SIG-M5 treated with dmso at 0.1 percent for 504 hours (cell line): ENCODE data around the gene MYOZ2.
A peak's percentile ranks its signal among the peaks of the same experiment; 100 is the strongest.
"Not testable (repeated sequence)": the region's sequence is repeated elsewhere in the genome, so short reads cannot be mapped to it uniquely, and the experiment has no call there.

Experiments used
- DNase-seq: peaks from one replicate; lab custom pipeline; 2025; ENCODE audit not compliant: unreplicated experiment; lab: John Stamatoyannopoulos, UW

The MYOZ2 gene

DNA sequence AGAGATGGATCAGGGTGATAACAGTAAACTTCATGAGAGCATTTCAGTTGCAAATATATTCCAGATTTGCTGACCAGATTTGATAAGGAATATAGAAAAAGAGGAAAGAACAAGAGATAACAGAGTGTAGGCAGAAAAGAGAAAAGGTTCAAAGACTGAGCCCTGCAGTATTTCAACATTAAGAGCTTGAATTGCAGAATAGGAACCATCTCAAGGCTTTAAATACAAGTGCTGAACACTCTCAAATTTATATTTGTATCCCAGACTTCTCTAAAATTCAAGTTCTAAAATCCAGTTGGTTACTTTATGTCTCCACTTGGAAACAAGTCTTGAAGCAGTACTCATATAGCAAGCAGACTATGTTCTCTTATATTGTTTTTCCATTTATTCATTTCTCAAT lies 9.7 kb upstream of the MYOZ2 start:
- DNase-seq: no peak

DNA sequence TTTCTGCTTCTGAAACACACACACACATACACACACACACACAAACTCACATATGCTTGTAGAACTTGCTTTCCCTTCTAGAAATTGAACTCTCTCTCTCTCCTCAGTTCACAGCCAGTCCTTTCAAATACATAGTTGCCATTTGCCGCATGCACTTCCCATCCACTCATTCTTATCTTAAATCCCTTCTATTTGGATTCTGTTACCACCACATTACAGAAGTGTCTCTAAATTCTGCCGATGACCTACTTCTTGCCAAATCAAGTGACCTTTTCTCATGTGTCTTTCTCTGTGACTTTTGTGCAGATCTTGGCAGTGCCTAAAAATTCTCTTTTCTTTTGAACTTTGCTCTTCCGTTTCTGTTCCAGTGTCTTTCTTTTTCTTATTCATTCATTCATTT lies 7.5 kb upstream of the MYOZ2 start:
- DNase-seq: no peak

DNA sequence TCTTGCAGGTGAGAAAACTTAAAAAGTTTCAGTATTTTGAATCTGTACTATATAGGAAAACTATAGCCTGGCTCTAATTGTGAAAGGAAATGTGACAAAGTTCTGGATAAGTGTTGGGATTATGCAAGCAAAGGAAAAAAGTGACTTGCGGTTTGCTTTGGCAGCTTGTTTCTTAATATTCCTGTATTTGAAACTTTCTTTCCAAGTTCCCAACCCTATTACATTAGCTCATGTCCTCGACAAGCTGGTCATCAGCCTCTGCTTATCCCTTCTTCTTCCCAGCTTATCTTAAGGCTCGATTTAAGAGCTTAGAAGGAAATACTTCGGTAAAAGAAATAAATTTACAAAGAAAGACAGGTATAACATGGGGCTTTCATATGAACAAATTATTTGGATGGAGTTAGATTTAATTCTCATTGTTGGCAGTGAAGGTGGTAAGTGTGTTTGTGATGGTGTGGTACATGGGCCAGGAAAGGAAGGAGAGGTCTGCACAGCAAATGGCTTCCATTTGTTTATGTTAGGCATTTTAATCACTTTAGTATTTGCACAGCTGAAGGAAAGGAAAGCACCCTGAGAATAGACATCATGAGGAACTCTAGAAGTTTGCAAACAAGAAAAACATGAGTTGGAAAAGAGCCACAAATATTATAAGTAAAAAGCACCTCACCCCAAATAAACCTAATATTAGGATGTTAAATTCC lies 5.1 kb upstream of the MYOZ2 start:
- no peak for DNase-seq

DNA sequence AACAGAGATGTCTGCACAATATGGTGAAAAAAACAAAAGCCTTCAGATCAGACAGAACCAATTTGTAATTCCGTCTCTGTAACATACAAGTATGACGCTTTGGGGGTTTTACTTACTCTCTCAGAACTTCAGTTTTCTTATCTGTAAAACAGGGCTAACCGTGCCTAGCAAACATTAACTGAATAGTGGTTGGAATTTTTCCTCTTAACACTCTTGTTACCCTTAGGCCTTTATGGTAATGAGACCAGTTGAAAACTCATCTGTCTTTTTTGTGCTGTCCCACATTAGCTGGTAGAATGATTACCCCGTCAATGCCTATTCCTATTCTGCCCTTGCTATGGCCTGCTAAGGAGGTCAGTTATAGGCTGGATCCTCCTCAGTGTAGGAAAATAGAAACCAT lies 4.5 kb upstream of the MYOZ2 start:
- DNase-seq: no peak

DNA sequence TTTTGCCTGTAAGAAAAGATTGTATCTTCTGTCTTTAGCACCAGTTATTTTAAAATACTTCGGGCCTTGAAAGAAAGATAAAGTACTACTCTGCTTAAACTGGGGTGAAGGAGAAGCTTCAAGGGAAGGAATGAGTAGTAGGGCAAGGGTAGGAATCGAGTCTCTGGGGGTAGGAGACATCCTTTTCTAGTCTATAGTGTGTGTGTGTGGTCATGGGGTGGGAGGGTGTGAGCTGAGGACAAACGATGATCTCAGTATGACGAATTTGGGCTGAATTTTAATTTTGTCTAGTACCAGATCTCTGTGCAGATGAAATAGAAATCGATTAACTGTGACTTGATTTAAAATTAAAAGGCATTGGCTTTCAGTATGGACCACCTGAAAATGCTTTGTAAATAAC lies 3.3 kb upstream of the MYOZ2 start:
- no peak for DNase-seq

DNA sequence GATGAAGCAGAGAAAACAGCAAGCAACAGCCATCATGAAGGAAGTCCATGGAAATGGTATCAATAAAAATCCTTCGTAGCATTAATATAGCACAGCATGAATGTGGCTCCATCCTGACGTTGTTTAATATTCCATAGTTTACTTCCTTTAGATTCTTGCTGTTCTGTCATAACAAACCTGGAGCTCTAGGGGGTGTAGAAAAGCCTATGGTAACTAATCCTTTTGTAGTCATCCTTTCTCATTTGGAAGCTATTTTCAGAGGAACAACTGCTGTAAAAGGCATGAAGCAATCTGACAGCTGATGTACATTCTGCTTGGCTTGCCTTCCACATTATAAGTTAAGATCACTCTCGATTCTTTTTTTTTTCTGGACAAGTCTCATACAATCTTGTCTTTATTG lies 914 bp downstream of the MYOZ2 start:
- peak; percentile 22 for DNase-seq

DNA sequence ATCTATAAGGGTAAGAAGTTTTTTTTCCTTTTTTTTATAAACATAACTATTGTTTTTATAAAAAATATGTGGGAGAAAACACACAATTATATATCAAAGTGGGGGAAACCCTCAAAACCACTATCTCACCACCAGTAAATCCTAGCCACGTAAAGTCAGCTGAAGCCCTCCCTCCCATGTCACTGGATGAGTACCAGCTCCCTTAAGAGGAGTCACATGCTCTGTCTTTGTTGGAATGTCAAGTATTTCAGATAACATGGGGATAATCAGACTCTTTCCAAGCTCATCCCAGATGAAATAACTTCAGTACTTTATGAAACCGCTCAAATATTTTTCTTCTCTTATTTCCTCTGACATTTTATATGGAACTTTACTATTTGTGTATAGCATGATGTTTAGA lies 2.4 kb downstream of the MYOZ2 start:
- DNase-seq: no peak

DNA sequence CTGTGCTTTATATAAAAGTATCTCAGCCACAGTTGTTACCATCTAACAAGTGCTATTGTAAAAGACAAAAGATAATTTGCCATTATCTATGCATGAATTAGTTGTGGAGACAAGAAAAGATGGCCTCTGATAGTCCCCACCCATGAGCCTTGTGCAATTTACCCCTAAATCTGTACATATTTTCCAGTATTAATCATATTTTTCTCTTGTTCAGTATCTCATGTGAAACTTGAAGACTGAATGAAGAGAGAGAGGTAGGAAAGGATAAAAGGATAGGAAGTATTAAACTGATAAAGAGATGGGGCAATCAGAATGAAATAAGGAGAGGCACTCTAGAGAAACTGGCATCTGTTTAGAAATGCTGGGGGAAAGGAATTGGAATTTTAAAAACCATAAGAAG lies 3.7 kb downstream of the MYOZ2 start:
- DNase-seq: no peak

DNA sequence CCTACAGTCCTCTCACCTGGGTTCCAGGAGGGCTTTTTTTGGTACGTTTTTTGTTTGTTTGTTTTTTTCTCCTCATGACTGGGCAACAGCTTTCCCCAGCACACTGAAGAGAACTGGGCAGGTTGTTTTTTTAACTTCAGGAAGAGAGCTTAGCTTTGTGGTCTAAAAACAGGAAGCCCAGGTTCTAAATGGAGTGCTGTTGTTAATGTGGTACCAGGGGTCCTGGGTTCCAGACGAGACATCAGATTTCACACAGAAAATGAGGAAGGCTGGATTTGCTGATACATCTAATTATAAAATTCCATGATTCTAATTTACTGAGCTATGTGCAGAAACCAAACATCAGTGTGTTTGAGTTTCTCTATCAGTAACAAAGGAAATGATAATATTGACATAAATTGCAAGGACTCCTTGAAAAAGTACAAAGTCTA lies 4.2 kb downstream of the MYOZ2 start:
- no peak for DNase-seq

DNA sequence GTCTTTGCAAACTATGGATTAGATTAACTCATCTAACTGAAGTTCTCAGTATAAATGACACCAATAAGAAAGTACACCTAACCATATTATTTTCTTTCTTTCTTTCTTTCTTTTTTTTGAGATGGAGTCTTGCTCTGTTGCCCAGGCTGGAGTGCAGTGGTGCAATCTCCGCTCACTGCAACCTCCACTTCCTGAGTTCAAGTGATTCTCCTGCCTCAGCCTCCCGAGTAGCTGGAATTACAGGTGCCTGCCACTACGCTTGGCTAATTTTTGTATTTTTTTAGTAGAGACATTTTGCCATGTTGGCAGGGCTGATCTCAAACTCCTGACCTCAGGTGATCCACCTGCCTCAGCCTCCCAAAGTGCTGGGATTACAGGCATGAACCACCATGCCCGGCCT lies 5.7 kb downstream of the MYOZ2 start:
- not testable (repeated sequence) for DNase-seq

DNA sequence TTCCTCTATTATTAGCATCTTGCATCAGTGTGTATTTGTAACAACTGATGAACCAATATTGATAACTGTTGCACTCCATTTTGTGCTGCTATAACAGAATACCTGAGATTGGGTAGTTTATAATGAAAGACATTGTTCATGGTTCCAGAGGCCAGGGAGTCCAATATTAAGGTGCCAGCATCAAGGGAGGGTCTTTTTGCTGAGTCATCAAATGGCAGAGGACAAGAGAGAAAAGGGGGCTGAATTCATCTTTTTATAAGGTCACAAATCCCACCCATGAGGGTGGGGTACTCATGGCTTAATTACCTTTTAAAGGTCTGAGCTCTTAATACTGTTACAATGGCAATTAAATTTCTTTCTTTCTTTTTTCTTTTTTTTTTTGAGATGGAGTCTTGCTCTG lies 7.2 kb downstream of the MYOZ2 start:
- no peak for DNase-seq

DNA sequence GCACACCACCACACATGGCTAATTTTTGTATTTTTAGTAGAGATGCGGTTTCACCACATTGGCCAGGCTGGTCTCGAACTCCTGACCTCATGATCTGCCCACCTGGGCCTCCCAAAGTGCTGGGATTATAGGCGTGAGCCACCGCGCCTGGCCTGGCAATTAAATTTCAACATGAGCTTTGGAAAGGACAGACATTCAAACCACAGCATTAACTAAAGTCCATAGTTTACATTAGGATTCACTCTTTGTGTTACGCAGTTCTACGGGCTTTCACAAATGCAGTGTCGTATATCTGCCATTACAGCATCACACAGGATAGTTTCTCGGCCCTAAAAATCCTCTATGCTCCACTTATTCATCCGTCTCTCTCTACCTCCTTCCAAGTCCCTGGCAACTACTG lies 7.7 kb downstream of the MYOZ2 start:
- DNase-seq: not testable (repeated sequence)

DNA sequence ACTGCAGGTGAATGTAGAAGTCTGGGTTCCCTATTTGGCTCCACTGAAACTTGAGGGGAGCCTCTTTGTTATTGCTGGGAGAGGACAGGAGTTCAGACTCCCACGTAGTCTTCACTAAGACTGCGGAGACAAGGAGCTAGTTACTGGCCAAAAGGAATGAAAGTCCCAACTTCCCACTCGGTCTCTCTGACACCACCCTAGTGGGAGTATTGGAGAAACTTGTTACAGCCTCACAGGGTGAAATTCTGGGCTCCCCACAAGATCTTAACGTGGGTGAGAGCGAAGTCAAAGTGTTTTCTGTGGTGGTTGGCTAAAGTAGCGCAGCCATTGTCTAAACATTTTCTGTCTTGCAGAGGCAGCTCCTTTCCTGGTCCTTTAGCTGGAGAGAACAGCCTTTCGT lies 13.5 kb downstream of the MYOZ2 start:
- DNase-seq: no peak

DNA sequence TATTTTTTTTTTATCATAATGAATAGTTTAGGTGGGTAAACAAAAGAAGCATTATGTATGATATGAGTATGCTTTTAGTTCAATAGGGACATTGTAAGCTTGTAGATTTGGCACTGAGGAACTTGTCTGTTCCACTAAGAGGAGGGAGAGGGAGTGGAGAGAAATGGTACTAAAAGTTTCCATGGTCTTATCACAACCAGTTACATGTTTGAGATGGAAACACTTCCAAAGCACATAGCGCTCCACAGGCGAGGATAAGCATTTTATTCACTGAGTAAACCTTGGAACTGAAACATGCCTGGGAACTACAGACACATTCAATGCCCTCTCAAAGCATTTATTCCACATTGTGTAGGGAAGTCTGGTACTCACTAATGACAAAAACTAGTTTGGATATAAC lies 15.5 kb downstream of the MYOZ2 start:
- DNase-seq: no peak

DNA sequence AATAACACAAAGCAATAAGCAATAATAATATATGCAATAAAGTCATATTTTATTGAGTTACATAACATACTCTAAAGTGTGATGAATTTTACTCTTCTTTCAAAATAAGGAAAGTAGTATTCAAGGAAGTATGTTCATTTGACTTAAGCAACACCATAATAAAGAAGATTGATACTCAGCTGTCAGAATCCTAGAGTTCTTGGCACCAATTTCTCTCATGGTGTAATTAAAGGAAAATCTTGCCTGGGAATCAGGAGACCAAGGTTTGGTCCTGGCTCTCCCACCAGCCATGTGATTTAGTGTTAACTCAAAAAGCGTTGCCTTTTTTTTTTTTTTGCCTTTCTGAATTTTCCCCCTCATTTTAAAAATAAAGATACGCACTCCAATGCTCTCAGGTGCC lies 17.1 kb downstream of the MYOZ2 start:
- DNase-seq: no peak

DNA sequence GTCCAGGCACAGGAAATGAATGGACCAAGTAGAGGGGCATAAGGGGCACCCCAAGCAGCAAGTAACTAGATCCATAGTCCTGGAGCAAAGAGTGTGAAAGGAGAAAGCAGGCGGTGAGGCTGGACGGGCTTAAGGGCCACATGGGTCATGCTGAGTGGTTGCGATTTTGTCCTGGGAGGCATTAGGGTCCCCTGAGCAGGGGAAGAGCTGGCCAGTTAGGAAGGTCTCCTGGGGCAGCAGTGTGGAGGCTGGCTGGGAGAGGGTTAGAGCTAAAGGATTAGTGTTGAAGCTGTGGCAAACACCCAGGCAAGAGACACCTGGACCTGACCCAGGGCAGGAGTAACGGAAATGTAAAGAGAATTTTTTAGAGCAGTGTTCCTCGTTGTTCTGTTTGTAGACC lies 26.5 kb downstream of the MYOZ2 start:
- DNase-seq: no peak

DNA sequence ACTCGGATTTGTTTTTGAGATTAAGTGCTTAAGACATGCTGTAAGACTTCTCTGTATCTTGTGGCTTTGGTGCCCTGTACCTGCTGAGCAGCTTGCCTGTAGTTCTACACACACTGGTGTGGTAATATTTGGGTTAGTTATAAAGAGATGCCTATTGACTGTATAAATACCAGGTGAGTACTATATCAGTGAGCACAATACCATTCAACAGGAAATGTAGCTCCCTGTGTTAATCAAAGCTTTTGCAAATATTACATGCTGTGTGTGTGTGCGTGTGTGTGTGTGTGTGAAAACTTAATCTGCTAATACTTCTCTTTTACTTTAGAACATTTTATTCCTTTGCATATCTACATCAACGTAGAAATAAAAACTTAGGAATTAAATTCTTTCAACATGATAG lies 30.1 kb downstream of the MYOZ2 start:
- DNase-seq: no peak

DNA sequence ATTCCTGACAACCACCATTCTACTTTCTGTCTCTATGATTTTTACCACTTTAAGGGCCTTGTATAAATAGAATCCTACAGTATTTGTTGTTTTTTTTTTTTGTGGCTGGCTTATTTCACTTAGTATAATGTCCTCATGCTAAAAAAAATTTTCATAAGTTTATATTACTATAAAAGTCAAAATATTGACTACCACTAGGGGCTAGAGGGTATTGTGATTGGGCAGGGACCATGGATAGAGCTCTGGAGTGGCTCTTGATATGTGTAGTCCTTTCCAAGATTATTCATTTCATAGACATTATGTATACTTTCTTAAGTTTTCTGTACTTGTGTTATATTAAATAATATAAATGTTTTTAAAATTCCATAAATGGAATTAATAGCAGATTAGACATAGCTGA lies 34.6 kb downstream of the MYOZ2 start:
- DNase-seq: no peak

DNA sequence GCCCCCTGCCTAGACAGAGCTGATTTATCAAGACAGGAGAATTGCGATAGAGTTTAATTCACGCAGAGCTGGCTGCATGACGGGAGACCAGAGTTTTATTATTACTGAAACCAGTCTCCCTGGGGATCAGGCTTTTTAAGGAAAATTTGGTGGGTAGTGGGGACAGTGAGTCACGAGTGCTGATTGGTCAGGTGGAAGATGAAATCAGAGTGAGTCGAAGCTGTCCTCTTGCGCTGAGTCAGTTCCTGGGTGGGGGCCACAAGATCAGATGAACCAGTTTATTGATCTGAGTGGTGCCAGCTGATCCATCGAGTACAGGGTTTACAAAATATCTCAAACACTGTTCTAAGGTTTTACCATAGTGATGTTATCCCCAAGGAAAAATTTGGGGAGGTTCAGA lies 36.6 kb downstream of the MYOZ2 start:
- DNase-seq: no peak

DNA sequence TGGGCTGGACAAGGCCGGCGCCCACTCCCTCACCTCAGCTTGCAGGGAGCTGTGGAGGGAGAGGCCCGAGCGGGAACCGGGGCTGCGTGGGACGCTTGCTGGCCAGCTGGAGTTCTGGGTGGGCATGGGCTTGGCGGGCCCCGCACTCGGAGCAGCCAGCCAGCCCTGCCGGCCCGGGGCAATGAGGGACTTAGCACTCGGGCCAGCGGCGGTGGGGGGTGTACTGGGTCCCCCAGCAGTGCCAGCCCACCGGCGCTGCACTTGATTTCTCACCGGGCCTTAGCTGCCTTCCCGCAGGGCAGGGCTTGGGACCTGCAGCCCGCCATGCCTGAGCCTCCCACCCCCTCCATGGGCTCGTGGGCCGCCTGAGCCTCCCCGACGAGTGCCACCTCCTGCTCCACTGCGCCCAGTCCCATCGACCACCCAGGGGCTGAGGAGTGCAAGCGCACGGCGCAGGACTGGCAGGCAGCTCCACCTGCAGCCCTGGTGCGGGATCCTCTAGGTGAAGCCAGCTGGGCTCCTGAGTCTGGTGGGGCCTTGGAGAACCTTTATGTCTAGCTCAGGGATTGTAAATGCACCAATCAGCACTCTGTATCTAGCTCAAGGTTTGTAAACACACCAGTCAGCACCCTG lies 38.2 kb downstream of the MYOZ2 start:
- DNase-seq: not testable (repeated sequence)

DNA sequence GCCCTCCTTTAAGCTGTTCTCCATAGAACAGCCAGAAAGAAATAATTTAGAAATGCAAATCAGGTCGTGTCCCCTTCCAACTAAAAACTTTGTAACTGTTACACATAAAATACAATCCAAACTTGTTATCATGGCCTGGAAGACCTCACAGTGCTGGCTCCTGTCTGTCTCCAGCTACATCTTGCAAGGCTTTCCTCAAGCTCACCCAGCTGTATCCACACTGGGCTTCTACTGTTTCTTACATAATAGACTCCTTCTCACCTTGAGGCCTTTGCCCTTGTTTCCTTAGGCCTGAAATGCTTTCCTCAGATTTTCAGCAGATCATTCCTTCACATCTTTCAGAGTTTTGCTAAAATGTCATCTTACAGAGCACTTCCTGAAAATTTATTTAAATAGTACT lies 43.4 kb downstream of the MYOZ2 start:
- DNase-seq: no peak

DNA sequence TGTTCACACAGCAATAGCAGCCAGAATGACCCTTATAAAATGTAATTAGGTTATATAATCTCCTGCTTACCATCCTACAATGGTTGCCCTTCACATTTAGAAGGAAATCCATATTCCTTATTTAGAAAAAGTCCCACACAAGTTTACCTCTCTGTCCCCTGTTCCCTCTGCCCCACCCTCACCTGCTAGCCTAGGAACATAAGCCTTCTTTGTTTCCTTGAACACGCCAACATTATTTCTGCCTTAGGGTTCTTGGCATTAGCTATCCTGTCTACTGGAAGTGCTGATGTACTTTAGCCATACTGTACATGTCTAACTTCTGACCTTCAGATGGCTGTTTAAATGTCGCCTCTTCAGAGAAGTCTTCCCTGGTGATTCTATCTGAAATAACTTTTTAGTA lies 48.5 kb downstream of the MYOZ2 start:
- no peak for DNase-seq

DNA sequence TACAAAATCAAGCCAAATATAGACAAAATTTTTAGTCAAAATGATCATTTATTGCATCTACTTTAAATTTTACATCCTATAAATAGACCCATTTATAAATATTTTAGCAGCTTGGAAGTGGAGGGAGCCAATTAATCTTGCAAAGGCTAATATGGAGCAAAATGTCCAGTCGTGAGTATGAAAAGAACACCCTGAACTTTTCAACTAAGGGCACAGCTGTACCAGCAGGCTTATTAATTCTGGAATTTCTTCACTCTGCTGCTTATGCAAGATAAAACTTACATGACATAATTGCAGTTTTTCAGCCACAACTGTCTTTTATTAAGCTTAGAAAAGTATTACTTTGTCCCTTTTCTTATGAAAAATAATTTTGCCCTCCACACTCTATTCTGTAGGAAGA lies 54.0 kb downstream of the MYOZ2 start:
- DNase-seq: no peak
